ENCODE results near the gene DNM3. TPM values are rescaled to one million over a fixed set of nuclear protein-coding genes. Genes with fewer than 3 reads are reported as not detected.
A peak's percentile ranks its signal among the peaks of the same experiment; 100 is the strongest.

DNM3 gene
- total and polyA plus RNA-seq, 2 of the 8 experiments (the other 6 are each of a cell fraction or from before 2014, with no cell fraction given), result 2.0 to 8.5 TPM

DNA sequence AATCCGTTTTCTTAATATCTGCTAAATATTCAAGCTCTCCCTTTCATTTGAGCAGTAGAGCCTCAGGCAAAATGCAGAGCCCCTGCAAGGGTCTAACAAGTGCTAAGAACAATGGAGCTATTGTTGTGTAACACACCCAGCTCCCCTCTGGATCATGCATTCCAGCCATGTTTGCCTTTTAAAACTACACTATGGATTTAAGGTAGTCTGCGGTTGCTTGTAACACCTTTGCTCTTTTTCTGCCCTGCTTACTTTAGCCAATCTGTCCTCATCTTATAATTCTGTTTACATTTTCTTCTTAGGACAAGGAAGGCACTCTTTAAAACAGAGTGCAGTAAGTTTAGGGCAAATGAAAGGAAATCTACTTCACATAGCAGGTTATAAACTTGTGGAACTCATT lies 519.2 kb downstream of the DNM3 start (continued):
- TF ChIP-seq, protein P1, sequence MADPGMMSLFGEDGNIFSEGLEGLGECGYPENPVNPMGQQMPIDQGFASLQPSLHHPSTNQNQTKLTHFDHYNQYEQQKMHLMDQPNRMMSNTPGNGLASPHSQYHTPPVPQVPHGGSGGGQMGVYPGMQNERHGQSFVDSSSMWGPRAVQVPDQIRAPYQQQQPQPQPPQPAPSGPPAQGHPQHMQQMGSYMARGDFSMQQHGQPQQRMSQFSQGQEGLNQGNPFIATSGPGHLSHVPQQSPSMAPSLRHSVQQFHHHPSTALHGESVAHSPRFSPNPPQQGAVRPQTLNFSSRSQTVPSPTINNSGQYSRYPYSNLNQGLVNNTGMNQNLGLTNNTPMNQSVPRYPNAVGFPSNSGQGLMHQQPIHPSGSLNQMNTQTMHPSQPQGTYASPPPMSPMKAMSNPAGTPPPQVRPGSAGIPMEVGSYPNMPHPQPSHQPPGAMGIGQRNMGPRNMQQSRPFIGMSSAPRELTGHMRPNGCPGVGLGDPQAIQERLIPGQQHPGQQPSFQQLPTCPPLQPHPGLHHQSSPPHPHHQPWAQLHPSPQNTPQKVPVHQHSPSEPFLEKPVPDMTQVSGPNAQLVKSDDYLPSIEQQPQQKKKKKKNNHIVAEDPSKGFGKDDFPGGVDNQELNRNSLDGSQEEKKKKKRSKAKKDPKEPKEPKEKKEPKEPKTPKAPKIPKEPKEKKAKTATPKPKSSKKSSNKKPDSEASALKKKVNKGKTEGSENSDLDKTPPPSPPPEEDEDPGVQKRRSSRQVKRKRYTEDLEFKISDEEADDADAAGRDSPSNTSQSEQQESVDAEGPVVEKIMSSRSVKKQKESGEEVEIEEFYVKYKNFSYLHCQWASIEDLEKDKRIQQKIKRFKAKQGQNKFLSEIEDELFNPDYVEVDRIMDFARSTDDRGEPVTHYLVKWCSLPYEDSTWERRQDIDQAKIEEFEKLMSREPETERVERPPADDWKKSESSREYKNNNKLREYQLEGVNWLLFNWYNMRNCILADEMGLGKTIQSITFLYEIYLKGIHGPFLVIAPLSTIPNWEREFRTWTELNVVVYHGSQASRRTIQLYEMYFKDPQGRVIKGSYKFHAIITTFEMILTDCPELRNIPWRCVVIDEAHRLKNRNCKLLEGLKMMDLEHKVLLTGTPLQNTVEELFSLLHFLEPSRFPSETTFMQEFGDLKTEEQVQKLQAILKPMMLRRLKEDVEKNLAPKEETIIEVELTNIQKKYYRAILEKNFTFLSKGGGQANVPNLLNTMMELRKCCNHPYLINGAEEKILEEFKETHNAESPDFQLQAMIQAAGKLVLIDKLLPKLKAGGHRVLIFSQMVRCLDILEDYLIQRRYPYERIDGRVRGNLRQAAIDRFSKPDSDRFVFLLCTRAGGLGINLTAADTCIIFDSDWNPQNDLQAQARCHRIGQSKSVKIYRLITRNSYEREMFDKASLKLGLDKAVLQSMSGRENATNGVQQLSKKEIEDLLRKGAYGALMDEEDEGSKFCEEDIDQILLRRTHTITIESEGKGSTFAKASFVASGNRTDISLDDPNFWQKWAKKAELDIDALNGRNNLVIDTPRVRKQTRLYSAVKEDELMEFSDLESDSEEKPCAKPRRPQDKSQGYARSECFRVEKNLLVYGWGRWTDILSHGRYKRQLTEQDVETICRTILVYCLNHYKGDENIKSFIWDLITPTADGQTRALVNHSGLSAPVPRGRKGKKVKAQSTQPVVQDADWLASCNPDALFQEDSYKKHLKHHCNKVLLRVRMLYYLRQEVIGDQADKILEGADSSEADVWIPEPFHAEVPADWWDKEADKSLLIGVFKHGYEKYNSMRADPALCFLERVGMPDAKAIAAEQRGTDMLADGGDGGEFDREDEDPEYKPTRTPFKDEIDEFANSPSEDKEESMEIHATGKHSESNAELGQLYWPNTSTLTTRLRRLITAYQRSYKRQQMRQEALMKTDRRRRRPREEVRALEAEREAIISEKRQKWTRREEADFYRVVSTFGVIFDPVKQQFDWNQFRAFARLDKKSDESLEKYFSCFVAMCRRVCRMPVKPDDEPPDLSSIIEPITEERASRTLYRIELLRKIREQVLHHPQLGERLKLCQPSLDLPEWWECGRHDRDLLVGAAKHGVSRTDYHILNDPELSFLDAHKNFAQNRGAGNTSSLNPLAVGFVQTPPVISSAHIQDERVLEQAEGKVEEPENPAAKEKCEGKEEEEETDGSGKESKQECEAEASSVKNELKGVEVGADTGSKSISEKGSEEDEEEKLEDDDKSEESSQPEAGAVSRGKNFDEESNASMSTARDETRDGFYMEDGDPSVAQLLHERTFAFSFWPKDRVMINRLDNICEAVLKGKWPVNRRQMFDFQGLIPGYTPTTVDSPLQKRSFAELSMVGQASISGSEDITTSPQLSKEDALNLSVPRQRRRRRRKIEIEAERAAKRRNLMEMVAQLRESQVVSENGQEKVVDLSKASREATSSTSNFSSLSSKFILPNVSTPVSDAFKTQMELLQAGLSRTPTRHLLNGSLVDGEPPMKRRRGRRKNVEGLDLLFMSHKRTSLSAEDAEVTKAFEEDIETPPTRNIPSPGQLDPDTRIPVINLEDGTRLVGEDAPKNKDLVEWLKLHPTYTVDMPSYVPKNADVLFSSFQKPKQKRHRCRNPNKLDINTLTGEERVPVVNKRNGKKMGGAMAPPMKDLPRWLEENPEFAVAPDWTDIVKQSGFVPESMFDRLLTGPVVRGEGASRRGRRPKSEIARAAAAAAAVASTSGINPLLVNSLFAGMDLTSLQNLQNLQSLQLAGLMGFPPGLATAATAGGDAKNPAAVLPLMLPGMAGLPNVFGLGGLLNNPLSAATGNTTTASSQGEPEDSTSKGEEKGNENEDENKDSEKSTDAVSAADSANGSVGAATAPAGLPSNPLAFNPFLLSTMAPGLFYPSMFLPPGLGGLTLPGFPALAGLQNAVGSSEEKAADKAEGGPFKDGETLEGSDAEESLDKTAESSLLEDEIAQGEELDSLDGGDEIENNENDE (IDR thresholded peaks at IDR 0.05; ENCODE audit: insufficient replicate concordance, low read length), result peak; percentile 65
- TF ChIP-seq ZNF274 (IDR thresholded peaks at IDR 0.05; ENCODE audit: borderline replicate concordance, extremely low read depth, low read length), result no peak
- no peak for TF ChIP-seq SP4 (IDR thresholded peaks at IDR 0.05; ENCODE audit: low read length)
- TF ChIP-seq NRF1 (IDR thresholded peaks at IDR 0.05; ENCODE audit: low read depth, low read length), result no peak
- TF ChIP-seq CBX5 (IDR thresholded peaks at IDR 0.05; ENCODE audit: low read depth, low read length), result no peak
- TF ChIP-seq NANOG (IDR thresholded peaks at IDR 0.05; ENCODE audit: insufficient read depth, low read depth, low read length, poor library complexity, severe bottlenecking), result peak; percentile 21
- 0 out of 2 replicates have a peak, but pooled peaks have one; percentile 31 for TF ChIP-seq SP1 (IDR thresholded peaks at IDR 0.05; ENCODE audit: low read depth, low read length)
- no peak for TF ChIP-seq SIRT6 (IDR thresholded peaks at IDR 0.05; ENCODE audit: low read length)
- no peak for TF ChIP-seq EGR1 (IDR thresholded peaks at IDR 0.05; ENCODE audit: borderline replicate concordance, low read depth, low read length)
- TF ChIP-seq TAF1 (IDR thresholded peaks at IDR 0.05; ENCODE audit: low read depth, low read length), result no peak

All from H1 (cell line).